Loucy (cell line): ENCODE data around the gene WDR37.

Source experiments
- CTCF ChIP-seq: fragments of 200-600 bp; sonication (generic); conservative IDR thresholded peaks from 2 replicates; pipeline ENCODE4 v1.5.1; 2014; ENCODE audit warnings: mild to moderate bottlenecking, antibody characterized with exemption, low read length
- EZH2phosphoT487 ChIP-seq: fragments of 200-600 bp; IDR thresholded peaks from 2 replicates; pipeline ENCODE4 v1.6.1; 2018; ENCODE audit warnings: antibody characterized with exemption, mild to moderate bottlenecking, moderate library complexity, borderline replicate concordance

- TF ChIP-seq CTCF (no peak), EZH2phosphoT487 (no peak)
These were observed 8.7 kb downstream of the WDR37 start for GRCh38 chr10:1064964-1065247.
